Uterus (tissue), 2 donors: ENCODE results near the gene CTIF.

ENCODE experiments used
- POLR2A ChIP-seq, 2 donors: fragments of 450-650 bp; IDR thresholded peaks; one replicate each; pipeline ENCODE4 v1.6.1; 2016; ENCODE audit warnings: antibody characterized with exemption in 2 of 2, mild to moderate bottlenecking in 1 of 2, moderate library complexity in 1 of 2
- TF ChIP-seq, protein P1 (sequence below), 4 experiments: fragments of 200-600 bp in 2 of 4; fragments of 450-650 bp in 2 of 4; sonication (generic) in 2 of 4; IDR thresholded peaks; one replicate each; pipeline ENCODE4 v1.5.1; 2016 to 2019; ENCODE audit warnings: antibody characterized with exemption in 4 of 4, mild to moderate bottlenecking in 2 of 4, moderate library complexity in 1 of 4

DNA sequence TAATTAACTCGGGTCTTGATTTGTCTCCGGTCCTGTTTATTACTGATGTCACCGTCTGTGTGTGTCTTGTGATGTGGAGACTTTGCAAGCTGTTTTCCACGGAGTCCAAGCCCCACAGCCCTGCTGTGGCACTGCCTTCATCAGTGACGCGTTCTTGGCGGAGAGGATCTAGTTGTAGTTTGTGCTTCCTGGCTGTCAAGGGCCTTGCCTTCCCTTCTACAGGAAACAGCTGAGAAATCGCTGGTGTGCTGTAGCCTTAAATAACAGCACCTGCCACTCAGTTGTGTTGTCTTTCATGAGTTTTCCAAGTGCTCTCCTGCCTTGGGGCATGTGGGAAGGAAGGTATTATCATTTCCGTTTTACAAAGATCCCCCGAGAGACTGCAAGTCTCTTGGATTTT, 26.3 kb downstream of the CTIF start:
- TF ChIP-seq, protein P1, sequence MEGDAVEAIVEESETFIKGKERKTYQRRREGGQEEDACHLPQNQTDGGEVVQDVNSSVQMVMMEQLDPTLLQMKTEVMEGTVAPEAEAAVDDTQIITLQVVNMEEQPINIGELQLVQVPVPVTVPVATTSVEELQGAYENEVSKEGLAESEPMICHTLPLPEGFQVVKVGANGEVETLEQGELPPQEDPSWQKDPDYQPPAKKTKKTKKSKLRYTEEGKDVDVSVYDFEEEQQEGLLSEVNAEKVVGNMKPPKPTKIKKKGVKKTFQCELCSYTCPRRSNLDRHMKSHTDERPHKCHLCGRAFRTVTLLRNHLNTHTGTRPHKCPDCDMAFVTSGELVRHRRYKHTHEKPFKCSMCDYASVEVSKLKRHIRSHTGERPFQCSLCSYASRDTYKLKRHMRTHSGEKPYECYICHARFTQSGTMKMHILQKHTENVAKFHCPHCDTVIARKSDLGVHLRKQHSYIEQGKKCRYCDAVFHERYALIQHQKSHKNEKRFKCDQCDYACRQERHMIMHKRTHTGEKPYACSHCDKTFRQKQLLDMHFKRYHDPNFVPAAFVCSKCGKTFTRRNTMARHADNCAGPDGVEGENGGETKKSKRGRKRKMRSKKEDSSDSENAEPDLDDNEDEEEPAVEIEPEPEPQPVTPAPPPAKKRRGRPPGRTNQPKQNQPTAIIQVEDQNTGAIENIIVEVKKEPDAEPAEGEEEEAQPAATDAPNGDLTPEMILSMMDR (IDR thresholded peaks at IDR 0.05) = no peak
- TF ChIP-seq POLR2A (IDR thresholded peaks at IDR 0.05) = no peak
